ENCODE measurements around the gene DNAH14.

- no peak for TF ChIP-seq CTCF (IDR thresholded peaks at IDR 0.05; ENCODE audit: extremely low read depth in 1 of 2, insufficient read depth in 1 of 2, low read depth in 1 of 2, low read length in 2 of 2)
- TF ChIP-seq POLR2AphosphoS5 (IDR thresholded peaks at IDR 0.05; ENCODE audit: insufficient read depth, low read depth, low read length), result no peak
- TF ChIP-seq MYC (IDR thresholded peaks at IDR 0.05; ENCODE audit: low read depth, low read length), result no peak
- TF ChIP-seq FOS (IDR thresholded peaks at IDR 0.05; ENCODE audit: borderline replicate concordance, insufficient read depth, low read length), result no peak
Observed at GRCh38 chr1:225201447-225201846, 272.0 kb downstream of the DNAH14 start.

Measured in endothelial cell of umbilical vein (primary cell).